ENCODE data around the gene EPAS1. TPM values are rescaled to one million over a fixed set of nuclear protein-coding genes. Genes with fewer than 3 reads are reported as not detected.

EPAS1 gene
- total RNA-seq, 3 donors from 2014 or later = 92.5 to 274 (median 229) TPM

DNA sequence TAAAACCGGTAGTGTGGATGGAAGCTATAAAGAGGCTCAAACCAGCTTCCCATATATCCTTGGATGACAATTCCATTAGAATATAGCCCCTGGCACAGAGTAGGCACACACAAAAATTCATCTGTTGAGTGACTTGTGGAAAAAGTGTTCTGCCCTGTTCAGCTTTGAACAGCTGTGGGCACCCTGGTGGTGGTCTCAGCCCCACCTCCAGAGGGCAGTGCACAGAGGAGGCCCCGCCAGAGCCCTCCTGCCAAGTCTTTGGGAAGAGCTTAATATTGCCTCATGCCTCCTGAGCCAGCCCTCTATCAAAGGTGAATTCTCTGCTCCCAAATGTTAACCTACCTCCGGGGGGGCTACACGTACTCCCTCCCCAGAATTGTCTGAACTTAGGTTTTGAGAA, 30.4 kb downstream of the EPAS1 start:
- Histone ChIP-seq H3K4me3 (no peak overlapping the region), H3K27me3 (no peaks in the 10 kb centered on the region), H3K27ac (no peak overlapping the region), H3K9me3 (no peaks in the 10 kb centered on the region), H3K36me3 (no peaks in the 10 kb centered on the region), H3K4me1 (peaks cover 6 to 50% of the 10 kb centered on the region in 2 donors)
- no peak for DNase-seq (ENCODE audit: low spot score in 2 of 2)
- TF ChIP-seq POLR2A (IDR thresholded peaks at IDR 0.05) = no peak
- intact Hi-C loops (cut with DNase I; ENCODE audit: low total_unique reads) = no loop called here

GRCh38 chr2:46328291-46328690, 31.1 kb downstream of the EPAS1 start:
- Histone ChIP-seq H3K9me3 (no peaks in the 10 kb centered on the region), H3K36me3 (no peaks in the 10 kb centered on the region), H3K4me3 (no peak overlapping the region), H3K27me3 (no peaks in the 10 kb centered on the region), H3K4me1 (peaks cover 8 to 57% of the 10 kb centered on the region in 2 donors), H3K27ac (peak overlapping the region in 1 of 2 donors; percentile 27)
- no peak for DNase-seq (ENCODE audit: low spot score in 2 of 2)
- intact Hi-C loops (cut with DNase I; ENCODE audit: low total_unique reads) = no loop called here
- TF ChIP-seq CTCF (IDR thresholded peaks at IDR 0.05) = no peak
- TF ChIP-seq POLR2AphosphoS5 (IDR thresholded peaks at IDR 0.05) = no peak
- TF ChIP-seq POLR2A (IDR thresholded peaks at IDR 0.05) = no peak

GRCh38 chr2:46328829-46329228, 31.6 kb downstream of the EPAS1 start:
- Histone ChIP-seq H3K27ac (no peak overlapping the region), H3K4me3 (no peak overlapping the region), H3K27me3 (no peaks in the 10 kb centered on the region), H3K36me3 (no peaks in the 10 kb centered on the region), H3K9me3 (no peaks in the 10 kb centered on the region), H3K4me1 (peaks cover 10 to 58% of the 10 kb centered on the region in 2 donors)
- intact Hi-C loops (cut with DNase I; ENCODE audit: low total_unique reads) = no loop called here
- no peak for DNase-seq (ENCODE audit: low spot score in 2 of 2)
- TF ChIP-seq POLR2A (IDR thresholded peaks at IDR 0.05) = no peak
- TF ChIP-seq POLR2AphosphoS5 (IDR thresholded peaks at IDR 0.05) = no peak
- no peak for TF ChIP-seq CTCF (IDR thresholded peaks at IDR 0.05)

DNA sequence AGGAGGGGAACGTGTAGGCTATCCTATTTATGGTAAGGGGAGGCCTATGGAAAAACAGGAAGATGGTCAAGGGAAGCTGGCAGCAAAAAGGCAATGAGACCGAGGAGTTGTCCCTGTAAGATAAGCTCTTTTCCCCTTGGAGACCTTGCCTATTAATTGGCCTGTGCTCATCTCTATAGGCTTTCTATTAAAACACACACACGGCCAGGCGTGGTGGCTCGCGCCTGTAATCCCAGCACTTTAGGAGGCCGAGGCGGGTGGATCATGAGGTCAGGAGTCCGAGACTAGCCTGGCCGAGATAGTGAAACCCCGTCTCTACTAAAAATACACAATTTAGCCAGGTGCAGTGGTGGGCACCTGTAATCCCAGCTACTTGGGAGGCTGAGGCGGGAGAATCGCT, 32.1 kb downstream of the EPAS1 start:
- intact Hi-C loops (cut with DNase I; ENCODE audit: low total_unique reads) = no loop called here
- Histone ChIP-seq H3K4me3 (no peak overlapping the region), H3K4me1 (peaks cover 10 to 59% of the 10 kb centered on the region in 2 donors), H3K9me3 (no peaks in the 10 kb centered on the region), H3K27me3 (no peaks in the 10 kb centered on the region), H3K27ac (peak overlapping the region in 1 of 2 donors; percentile 42), H3K36me3 (no peaks in the 10 kb centered on the region)
- TF ChIP-seq POLR2A (IDR thresholded peaks at IDR 0.05) (no peak), CTCF (IDR thresholded peaks at IDR 0.05) (no peak), POLR2AphosphoS5 (IDR thresholded peaks at IDR 0.05) (no peak)
- no peak for DNase-seq (ENCODE audit: low spot score in 2 of 2)

GRCh38 chr2:46329803-46330775, 32.9 kb downstream of the EPAS1 start:
- Histone ChIP-seq H3K4me1 (peaks cover 10 to 61% of the 10 kb centered on the region in 2 donors), H3K36me3 (no peaks in the 10 kb centered on the region), H3K9me3 (no peaks in the 10 kb centered on the region), H3K4me3 (no peak overlapping the region), H3K27me3 (no peaks in the 10 kb centered on the region), H3K27ac (peak overlapping the region; percentile 64 to 71)
- intact Hi-C loops (cut with DNase I; ENCODE audit: low total_unique reads) = no loop called here
- TF ChIP-seq CTCF (IDR thresholded peaks at IDR 0.05) (no peak), POLR2AphosphoS5 (IDR thresholded peaks at IDR 0.05) (peak in 1 of 3 donors; percentile 21), POLR2A (IDR thresholded peaks at IDR 0.05) (no peak)
- DNase-seq (ENCODE audit: low spot score in 2 of 2) = peak in 1 of 2 donors; percentile 81

Measured in breast epithelium (tissue), 4 donors.